AG04450 (cell line): ENCODE results near the gene IPO4. TPM values are rescaled to one million over a fixed set of nuclear protein-coding genes. Genes with fewer than 3 reads are reported as not detected.

ENCODE experiments used
- CTCF ChIA-PET: fragments of 300-600, 350-600 bp; formaldehyde crosslinking; extraction: SDS; loops from one replicate; lab custom pipeline; 2022; ENCODE audit warnings: antibody characterized with exemption, inconsistent platforms; lab: Charles Lee
- POLR2A ChIA-PET: fragments of 350-600 bp; formaldehyde crosslinking; extraction: SDS; loops from one replicate; lab custom pipeline; 2021; ENCODE audit warnings: antibody characterized with exemption, inconsistent platforms; lab: Yijun Ruan, JAX
- DNase-seq: peaks from one replicate; pipeline ENCODE4 v3.0.0-alpha.2; 2011; ENCODE audit warnings: low read depth, low spot score
- H3K27ac ChIP-seq: one replicate; pipeline ENCODE4 v1.5.1; 2012; ENCODE audit warnings: low read depth, low read length, control low read depth
- H3K27me3 ChIP-seq: one replicate; pipeline ENCODE4 v1.6.0; 2012; ENCODE audit warnings: low read length; ENCODE audit not compliant: control insufficient read depth, insufficient read depth
- H3K4me3 ChIP-seq: 2 replicates; pipeline ENCODE4 v1.5.1; 2011; ENCODE audit warnings: mild to moderate bottlenecking, low read depth, low read length, control low read depth
- H3K9me3 ChIP-seq: 2 replicates; pipeline ENCODE4 v1.5.1; 2012; ENCODE audit warnings: low read length; ENCODE audit not compliant: control insufficient read depth, insufficient read depth
- CTCF ChIP-seq: IDR thresholded peaks from 2 replicates; pipeline ENCODE4 v1.5.1; 2011; ENCODE audit warnings: low read depth, low read length, control low read depth, inconsistent platforms
- polyA plus RNA-seq: library from polyadenylated mRNA; depleted of rRNA; stranded (reverse); fragments of >200 nt; gene quantifications from 2 replicates; pipeline ENCODE4 v1.2.3, GENCODE V29; 2011

IPO4 gene
- polyA plus RNA-seq, 1 experiment = 15.2 TPM

- Histone ChIP-seq H3K9me3 (no peaks in the 10 kb centered on the region), H3K4me3 (no peak overlapping the region), H3K27ac (peak overlapping the region; percentile 61), H3K27me3 (no peaks in the 10 kb centered on the region)
- CTCF ChIA-PET = interaction anchor here (0.9 to 2.0 kb wide), 2 partner anchors 19 to 154 kb away, joined by 3 to 6 read pairs; partner anchors contain the start of gene IRF9
- no peak for TF ChIP-seq CTCF
- DNase-seq = peak; percentile 27
- POLR2A ChIA-PET = interaction anchor here (0.6 to 1.4 kb wide), 5 partner anchors 8 to 191 kb away, joined by 3 to 4 read pairs (median 3); partner anchors contain the start of genes CHMP4A, DHRS4L2 and IPO4
Measured at GRCh38 chr14:24179961-24180796, 8.4 kb downstream of the IPO4 start.

GRCh38 chr14:24179294-24179960 is 9.2 kb downstream of the IPO4 start:
- H3K9me3 ChIP-seq = no peaks in the 10 kb centered on the region
- no peak for TF ChIP-seq CTCF
- CTCF ChIA-PET = interaction anchor here (0.9 to 2.0 kb wide), 2 partner anchors 18 to 155 kb away, joined by 3 to 6 read pairs; partner anchors contain the start of gene IRF9
- no peak overlapping the region for H3K4me3 ChIP-seq
- H3K27me3 ChIP-seq = no peaks in the 10 kb centered on the region
- POLR2A ChIA-PET = interaction anchor here (0.6 to 1.4 kb wide), 4 partner anchors 9 to 191 kb away, joined by 3 to 4 read pairs (median 4); partner anchors contain the start of genes CHMP4A, DHRS4L2 and IPO4
- peak overlapping the region; percentile 61 for H3K27ac ChIP-seq
- no peak for DNase-seq

GRCh38 chr14:24178399-24179178 is 10.0 kb downstream of the IPO4 start:
- Histone ChIP-seq H3K4me3 (no peak overlapping the region), H3K9me3 (no peaks in the 10 kb centered on the region), H3K27ac (no peak overlapping the region), H3K27me3 (no peaks in the 10 kb centered on the region)
- DNase-seq = no peak
- POLR2A ChIA-PET = no interaction called here
- TF ChIP-seq CTCF = no peak
- CTCF ChIA-PET = no interaction called here

- TF ChIP-seq CTCF = no peak
- Histone ChIP-seq H3K9me3 (no peaks in the 10 kb centered on the region), H3K27ac (no peak overlapping the region), H3K4me3 (no peak overlapping the region), H3K27me3 (no peaks in the 10 kb centered on the region)
- DNase-seq = no peak
- ChIA-PET POLR2A (interaction anchor here (0.7 to 1.1 kb wide), 2 partner anchors 17 to 37 kb away, joined by 3 read pairs; partner anchors contain the start of genes EMC9 and IRF9), CTCF (no interaction called here)
Measured at GRCh38 chr14:24177891-24178290, 10.7 kb downstream of the IPO4 start.
